Embryonic facial prominence (tissue), 1 donor: Measurements from ENCODE around the gene AGK.
"Not testable (repeated sequence)": the region's sequence is repeated elsewhere in the genome, so short reads cannot be mapped to it uniquely, and the experiment has no call there.

Source experiments
- DNase-seq: peaks from one replicate; pipeline ENCODE4 v3.0.0-alpha.2; 2016; ENCODE audit errors: extremely low spot score

Gene AGK

DNA sequence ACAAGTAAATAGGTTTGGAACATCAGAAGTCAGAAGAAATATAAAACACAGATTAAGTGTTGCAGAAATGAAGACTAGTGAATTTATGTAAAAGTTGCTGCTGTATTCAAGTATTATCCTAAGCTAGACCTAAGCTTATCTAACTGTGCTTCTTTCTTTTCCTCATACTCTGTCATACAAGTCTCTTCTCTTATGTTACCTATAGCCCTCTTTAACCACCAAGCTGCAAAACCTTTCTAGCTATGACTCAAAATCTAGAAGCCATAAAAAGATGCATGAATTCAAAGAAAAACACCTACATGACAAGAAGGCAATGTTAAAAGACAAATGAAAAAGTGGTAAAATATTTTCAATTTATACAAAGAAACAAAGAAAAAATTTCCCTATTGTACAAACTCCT lies 127.8 kb downstream of the AGK start:
- no peak for DNase-seq

GRCh38 chr7:141685285-141686023 lies 134.2 kb downstream of the AGK start:
- DNase-seq: no peak

- no peak for DNase-seq
Observed at GRCh38 chr7:141686074-141686473, 134.9 kb downstream of the AGK start.

DNA sequence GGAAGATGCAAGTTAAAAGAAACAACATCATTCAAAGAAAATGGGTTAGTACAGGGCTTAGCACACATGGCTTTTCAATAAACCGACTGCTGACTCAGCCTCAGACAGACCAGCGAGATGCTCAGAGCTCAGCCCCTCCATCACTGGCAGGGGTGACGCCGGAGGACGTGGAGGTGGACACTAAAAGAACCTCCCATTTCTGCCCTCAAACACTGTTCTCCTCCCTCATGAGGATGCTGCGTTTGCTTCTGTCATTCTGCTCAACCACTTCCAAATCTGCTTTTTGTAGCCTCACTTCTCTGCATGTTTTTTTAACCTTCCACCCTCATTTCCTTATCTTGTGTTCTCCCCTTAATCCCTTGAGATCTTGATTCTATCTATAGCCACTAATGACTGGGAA lies 135.5 kb downstream of the AGK start:
- DNase-seq: no peak

DNA sequence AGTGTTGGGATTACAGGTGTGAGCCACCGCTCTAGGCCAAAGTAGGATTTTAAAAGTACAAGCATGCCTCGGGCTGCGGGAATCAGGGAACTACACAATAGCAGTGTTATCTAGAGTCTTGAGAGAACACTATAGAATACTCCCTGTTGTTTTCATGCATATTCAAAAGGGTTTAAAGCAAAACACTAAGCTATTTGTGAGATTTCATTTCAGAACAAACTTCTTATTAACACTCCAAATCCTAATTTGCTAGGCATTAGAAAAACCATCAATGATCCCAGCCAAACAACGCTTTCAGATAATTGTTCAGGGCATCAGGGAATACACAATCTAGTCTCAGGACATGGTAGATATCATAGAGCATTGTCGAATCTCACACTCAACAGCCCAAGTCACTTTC lies 136.8 kb downstream of the AGK start:
- DNase-seq: no peak

- DNase-seq: not testable (repeated sequence)
Observed at GRCh38 chr7:141689072-141689825, 138.0 kb downstream of the AGK start.

DNA sequence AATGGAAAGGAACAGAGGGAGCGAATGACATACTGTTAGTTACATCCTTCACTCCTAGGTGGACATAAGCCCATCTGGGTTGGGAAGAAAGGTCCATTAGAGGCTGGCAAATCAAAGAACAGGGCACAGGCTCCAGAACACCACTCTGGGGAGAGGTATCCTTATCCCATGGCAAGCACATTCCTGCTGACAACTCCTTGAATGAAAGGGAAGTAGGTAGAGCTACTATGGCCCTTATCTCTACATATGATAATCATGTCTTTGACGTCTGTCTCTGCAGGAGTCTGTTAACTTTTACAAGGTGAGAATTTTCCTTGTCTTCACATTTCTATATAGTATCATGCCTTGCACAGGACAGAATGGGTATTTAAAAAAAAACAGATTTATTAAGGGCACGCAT lies 140.3 kb downstream of the AGK start:
- no peak for DNase-seq

DNA sequence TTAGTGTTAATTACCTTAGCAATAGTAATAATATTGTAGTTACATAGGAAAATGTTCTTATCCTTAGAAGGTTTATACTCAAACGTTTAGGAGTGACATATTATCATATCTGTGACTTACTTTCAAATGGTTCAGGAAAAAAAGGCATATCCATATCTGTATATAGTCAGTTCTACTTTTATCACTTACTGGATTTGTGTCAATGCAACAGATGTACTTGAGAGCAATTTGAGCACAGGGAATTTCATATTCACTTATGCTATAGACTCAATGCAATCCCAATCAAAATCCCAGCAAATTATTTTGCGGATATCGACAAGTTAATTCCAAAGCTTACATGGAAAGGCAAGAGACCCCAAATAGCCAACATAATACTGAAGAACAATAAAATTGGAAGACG lies 140.8 kb downstream of the AGK start:
- no peak for DNase-seq

GRCh38 chr7:141693082-141693481 lies 141.9 kb downstream of the AGK start:
- no peak for DNase-seq

DNA sequence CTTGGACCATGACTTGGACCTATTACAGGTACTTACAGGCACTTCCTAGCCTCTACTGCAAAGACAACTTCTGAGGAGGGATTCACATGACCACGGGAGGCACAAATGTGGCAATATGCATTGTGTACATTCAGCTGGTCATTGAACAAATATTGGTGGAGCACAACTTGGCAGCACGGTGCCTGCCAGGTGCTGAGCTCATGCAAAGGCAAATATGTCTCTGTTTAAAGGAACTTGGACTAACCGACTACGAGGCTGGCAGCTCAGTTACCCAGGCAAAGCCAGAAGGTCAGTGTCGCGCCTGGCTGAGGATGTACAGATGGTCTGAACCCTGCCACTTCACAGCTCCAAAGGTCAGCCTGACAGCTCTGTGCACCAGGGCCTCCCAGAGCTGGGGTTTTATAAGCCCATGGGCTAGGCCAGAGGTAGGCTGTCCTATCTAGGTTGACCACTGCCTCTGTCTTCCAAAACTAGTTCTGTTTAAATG lies 144.6 kb downstream of the AGK start:
- no peak for DNase-seq

GRCh38 chr7:141696348-141696747 lies 145.1 kb downstream of the AGK start:
- DNase-seq: no peak

DNA sequence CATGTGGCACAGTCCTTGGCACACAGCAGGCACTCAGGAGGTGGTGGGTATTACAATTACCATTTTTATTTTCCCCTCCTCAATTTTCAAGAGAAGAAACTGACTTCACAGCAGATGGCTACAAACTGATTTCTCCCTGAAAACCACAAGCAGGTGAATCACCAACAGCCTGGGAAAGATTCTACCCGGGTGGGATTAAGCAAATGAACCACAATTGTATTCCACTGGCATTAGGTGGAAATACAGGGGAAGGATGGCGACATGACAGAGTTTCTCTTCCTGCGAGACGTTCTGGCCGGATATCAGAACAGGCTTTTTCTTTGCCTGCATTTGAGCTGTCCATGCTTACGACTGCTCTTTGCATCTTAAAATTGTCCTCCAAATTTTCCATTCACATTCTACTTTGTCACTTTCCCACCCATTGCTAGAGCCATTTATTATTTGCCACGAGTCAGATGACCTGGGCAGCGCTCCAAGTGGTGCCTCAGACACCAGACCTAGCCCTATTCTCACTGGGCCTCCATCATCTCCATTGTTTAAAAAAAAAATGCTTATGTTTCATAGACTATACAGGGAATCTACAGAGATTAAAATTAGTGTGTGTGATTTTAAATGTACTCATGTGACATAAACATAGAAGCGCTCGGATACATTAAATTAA lies 146.1 kb downstream of the AGK start:
- DNase-seq: no peak

DNA sequence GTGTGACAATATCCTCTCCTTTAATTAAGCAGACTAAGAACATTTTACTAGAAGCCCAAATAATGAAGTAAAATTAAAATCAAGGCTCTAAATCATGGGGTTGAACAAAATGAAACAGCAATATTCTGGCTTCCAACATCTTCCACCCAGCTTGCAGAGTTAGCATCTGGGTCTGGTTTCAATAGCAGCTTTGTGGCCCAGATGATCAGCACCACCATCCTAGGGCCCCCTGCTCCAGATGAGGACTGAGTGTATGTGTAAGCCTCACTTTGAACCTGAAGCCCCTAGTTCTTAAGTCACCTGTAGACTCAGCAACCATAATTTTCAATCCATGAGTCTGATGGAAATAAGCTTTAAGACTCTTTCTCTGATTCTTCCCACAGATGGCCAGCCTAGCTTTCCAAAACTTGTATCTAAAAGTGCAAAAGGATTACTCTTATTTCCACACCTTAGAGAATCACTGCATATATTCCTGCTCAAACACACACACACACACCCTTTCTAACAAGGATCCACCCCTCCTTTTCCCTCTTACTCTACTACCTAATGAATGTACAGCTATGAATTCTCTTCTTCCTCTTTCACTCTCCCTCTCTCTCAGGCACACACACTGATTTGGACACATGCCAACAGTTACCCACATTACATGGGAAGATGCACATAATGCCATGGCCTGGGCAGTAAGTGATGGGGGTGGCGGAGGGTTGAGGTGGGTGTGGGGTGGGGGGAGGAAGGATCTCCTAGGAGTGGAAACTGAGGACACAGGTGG lies 147.2 kb downstream of the AGK start:
- DNase-seq: no peak

GRCh38 chr7:141699860-141700259 lies 148.7 kb downstream of the AGK start:
- no peak for DNase-seq

DNA sequence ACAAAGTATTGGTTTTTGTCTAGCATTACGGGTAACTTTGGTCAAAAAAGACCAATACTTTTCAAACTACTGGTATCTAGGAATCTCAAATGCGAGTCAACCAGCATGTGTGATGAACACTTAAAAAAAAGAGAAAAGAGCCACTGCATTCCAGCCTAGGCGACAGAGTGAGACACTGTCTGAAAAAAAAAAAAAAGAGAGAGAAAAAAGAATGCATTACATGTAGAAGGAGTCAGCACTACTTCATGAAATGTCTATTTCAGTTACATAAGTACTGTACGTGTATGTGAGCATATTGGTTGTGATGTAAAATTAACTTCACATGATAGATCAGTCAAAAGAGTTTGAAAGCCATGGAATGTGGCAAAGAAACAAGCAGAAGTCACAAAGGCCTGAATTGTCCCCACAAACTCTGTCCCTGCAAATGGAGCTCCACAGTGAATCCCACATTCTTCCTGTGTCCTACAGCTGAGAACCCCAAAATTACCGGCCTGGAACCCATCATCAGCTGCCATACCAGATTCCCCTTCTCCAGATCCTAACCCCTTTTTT lies 149.2 kb downstream of the AGK start:
- no peak for DNase-seq

DNA sequence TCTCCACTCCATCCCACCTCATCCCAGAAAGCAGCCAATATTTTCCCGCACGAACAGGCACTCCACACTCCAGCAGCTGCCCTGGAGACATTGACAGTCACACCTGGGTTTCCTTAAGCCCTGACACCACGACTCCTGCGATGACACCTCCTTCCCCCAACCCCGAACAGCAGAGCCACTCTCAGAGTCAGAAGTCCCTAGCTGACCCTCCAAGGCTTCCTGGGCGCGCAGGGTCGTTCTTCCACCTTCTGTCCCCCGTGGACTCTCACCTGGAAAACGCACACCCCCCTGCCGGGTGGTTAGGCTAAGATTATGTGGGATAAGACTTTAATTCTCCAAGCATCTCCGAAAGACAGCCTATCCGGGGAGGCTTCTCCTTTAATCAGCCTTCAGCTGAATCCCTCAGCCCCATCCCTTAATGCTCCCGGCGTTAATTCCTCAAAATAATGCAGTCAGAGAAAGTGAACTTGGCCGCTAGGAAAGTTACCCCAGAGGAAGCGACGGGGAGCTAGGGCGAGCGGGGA lies 149.7 kb downstream of the AGK start:
- no peak for DNase-seq

GRCh38 chr7:141701489-141702046 lies 150.4 kb downstream of the AGK start:
- DNase-seq: no peak

DNA sequence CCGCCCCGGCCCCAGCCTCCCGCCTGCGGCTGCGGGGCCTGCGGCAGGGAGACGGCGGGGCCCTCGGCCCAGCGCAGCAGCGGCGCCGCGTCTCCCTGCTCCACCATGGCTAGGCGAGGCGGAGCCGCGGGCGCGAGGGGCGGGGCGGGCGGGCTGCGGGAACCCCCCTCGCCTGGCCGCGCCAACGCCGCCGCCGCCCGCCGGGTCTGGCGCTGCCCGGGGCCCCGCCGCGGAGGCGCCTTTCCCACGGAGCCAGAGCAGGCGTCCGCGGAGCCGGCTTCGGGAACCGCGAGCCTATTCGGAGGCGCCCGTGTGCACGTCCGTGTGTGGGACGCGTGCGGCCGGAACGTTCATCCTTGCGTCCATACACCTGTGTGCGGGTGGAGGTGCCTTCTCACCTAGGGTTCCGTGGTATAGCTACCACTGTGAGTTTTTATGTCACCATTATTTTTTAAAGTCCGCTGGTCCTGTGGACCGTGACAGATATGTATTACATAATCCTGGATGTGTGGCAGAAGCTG lies 150.9 kb downstream of the AGK start, which contains the start of gene DENND11:
TSS of gene DENND11 (minus strand) at position 120 of the 521 bp plus-strand sequence. CDS start at position 107, 13 bp downstream.
- no peak for DNase-seq

DNA sequence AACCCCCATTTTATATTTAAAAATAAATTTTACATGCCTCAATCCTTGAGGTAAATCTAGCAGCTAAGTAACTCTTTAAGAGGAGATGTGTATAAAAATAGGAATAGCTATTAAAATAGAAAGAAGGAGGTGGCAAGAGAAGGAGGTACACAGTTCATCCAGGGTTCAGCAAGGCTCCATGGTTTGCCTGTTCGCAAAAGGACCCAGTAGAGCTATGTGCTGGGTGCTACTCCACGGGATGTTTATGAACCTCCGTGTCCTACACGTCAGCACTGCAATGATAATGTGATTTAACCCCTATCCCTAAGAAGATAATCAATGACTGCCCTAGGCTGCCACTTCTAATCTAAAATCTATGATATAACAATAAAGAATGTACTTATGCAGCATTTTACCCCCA lies 151.7 kb downstream of the AGK start:
- DNase-seq: no peak

DNA sequence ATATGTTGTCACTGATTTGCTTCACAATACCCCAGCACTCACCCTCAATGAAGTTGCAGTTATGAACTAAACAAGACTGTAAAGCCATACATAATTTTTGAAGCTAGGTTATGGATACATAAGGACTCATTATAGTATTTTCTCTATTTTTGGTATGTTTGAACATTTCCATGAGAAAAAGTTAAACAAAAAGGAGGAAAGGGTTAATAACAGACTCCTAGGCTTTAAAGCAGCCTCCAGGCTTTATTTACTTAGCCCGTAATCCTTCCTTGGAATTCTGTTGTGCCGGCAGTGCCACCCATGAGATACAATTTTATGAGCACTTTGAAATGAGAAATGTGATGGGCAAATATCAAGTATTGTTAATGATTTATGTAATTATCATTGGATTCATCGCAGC lies 152.9 kb downstream of the AGK start:
- no peak for DNase-seq

- no peak for DNase-seq
Observed at GRCh38 chr7:141704741-141705140, 153.5 kb downstream of the AGK start.
